ENCODE data around the gene SUPT20HL1.

The SUPT20HL1 gene

DNA sequence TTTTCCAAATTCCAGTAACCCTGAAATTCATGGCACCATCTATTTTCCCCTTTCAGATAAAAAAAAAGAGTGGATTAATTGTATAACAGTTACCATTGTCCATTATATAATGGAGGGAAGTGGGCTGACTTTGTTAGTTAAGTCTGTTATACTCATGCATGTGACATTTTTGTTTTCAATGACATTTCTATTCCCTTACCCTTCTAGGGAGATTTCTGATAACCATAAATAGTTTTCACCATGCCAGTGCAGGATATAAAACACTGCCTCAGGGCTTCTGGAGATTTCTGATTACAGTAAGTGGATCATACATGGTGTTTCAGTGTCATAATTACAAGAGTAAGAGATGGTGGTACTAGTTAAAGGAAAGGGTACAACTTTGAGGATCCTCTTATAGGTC lies 45.5 kb downstream of the SUPT20HL1 start:
- DNase-seq: no peak

Data from NCI-H82 (cell line).